Forelimb muscle (tissue), 1 donor: ENCODE results near the gene WNK4. TPM values are rescaled to one million over a fixed set of nuclear protein-coding genes. Genes with fewer than 3 reads are reported as not detected.

ENCODE experiments used
- DNase-seq: peaks from one replicate; pipeline ENCODE4 v3.0.0-alpha.2; 2013; ENCODE audit warnings: low read depth
- polyA plus RNA-seq: library from polyadenylated mRNA; unstranded; fragments of 120-200 nt; gene quantifications from one replicate; pipeline ENCODE4 v1.2.1, GENCODE V29; 2013; ENCODE audit not compliant: insufficient read length

Gene WNK4
- polyA plus RNA-seq, 1 donor: 0.43 TPM

DNA sequence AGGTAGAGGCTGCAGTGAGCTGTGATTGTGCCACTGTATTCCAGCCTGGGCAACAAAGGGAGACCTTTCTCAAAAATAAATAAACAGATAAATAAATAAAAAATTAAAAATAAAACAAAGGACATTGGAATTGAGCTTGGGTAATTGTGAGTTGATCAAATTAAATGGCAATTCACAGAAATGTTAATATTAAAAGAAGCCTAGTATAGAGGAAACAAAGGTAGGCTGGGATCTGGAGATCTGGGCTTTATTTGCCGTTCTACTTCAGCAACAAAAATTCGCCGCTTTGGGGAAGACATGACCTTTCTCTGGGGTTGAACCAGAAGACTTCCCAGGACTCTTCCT lies 7.5 kb upstream of the WNK4 start:
- DNase-seq: no peak

GRCh38 chr17:42773290-42774035 lies 6.9 kb upstream of the WNK4 start, which contains the start of gene VPS25:
VPS25 (plus strand) TSS chr17:42773449; CDS start chr17:42773476, 27 bp downstream.
- no peak for DNase-seq

DNA sequence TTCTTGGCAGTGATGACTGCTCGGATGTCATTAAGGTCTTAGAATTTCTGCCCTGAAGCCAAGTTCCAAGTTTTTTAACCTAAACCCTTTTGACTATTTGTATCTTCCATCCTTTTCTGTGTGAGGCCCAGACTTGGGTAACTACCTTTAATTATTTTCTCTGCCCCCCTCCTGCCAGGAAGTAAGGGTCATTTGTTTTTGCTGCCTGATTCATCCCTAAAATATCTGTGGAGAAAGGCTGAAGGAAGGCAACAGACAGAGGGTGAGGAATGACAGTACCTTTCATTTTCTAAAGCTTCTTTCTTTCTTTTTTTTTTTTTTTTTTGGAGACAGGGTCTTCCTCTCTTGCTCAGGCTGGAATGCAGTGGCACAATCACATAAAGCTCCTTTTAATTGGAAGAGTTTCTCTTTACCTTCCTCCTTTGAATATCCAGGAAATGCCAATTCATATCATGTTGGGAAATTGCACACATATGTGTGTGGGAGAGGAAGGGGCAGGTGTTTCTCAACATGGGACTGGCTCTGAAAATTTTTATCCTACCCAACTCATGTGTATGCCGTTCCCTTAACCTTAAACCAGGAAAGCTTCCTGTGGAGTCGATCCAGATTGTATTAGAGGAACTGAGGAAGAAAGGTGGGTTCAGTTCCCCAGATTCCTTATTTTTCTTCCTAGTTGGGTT lies 6.2 kb upstream of the WNK4 start:
- DNase-seq: no peak

- DNase-seq: no peak
Observed at GRCh38 chr17:42775534-42776098, 4.8 kb upstream of the WNK4 start.

DNA sequence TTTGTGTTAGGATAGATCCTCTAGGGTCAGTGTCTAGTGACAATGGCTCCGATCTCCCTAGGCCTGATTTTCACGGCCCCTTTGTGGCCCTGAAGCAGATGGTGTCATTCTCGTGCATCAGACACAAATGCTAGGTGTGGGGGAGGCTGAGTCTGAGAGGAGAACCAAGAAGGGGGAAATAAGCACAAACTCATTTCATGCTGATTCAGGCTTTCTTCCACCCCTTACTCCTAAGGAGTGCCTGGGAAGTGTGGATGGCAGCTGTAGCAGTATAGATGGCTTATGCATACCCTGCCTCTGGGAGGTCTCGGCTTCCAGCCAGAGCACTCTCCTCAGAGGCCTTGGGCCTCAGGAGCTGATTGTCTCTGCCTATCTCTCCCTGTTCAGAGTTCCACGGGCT lies 1.8 kb upstream of the WNK4 start:
- DNase-seq: no peak

DNA sequence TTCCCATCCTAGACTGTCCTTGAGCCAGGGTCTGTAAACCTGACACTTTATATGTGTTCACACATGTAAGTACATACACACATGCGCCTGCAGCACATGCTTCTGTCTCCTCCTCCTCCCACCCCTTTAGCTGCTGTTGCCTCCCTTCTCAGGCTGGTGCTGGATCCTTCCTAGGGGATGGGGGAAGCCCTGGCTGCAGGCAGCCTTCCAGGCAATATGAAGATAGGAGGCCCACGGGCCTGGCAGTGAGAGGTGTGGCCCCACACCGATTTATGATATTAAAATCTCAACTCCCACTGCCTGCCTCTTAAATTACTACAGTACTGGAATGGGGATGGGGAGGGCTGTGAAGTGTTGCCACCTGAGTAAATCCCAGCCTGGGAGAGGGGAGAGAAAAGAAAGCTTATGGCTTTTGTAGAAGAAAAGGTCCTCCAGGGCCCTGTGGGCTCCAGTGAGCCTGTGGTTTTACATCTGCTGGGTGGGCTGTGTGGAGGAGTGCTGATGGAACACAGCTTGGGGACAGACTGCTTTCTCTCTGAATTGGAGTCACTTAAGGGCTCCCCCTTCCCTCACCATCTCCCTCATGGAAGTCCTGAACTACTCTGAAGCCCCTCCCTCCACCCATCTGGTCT lies 990 bp upstream of the WNK4 start:
- DNase-seq: no peak

GRCh38 chr17:42780851-42781638 lies 635 bp downstream of the WNK4 start:
- DNase-seq: no peak

GRCh38 chr17:42781639-42782165 lies 1.3 kb downstream of the WNK4 start:
- no peak for DNase-seq

DNA sequence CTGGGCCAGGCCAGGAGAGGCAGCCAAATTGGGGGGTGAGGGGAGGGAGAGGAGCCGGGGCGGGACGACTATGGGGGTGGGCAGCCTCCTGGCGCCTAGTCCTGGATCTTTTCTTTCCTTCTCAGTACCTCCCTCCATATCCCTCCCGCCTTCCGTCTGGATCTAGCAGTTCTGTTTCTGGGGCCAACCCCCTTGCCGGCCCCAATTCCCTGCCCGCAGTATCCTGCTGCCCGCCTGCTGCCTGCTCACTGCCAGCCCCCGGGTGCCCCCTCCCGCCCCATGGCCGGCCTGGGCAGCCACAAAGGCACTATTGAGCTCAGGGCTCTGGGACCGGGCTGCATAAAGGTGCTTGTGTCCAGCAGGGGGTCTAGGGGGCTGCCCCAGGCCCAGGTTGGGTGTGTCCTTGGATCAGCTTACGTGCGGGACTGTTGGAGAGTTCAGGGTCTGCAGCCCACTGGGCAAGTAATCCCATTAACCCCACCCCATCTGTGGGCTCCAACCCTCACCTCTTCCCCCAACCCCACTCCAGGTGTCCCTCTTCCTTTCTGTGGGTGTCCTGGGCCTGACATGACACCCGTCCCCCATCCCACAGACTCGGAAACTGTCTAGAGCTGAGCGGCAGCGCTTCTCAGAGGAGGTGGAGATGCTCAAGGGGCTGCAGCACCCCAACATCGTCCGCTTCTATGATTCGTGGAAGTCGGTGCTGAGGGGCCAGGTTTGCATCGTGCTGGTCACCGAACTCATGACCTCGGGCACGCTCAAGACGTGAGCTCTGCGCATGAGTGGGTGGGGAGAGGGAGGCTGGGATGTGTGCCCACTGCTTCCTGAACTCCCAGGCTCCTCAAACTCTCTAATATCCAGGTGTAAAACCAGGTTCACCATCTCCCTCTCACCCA lies 2.0 kb downstream of the WNK4 start:
- DNase-seq: no peak

- DNase-seq: no peak
Observed at GRCh38 chr17:42783062-42783790, 2.8 kb downstream of the WNK4 start.

DNA sequence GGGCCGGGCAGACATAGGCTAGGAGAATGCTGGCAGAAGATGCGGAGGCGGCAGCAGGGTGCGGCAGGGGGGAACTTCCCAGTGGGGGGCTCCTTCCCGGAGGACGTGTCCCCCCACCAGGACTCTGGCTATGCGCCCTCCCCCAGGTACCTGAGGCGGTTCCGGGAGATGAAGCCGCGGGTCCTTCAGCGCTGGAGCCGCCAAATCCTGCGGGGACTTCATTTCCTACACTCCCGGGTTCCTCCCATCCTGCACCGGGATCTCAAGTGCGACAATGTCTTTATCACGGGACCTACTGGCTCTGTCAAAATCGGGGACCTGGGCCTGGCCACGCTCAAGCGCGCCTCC lies 3.4 kb downstream of the WNK4 start:
- DNase-seq: no peak

GRCh38 chr17:42784409-42784808 lies 4.0 kb downstream of the WNK4 start:
- no peak for DNase-seq

GRCh38 chr17:42784811-42785592 lies 4.6 kb downstream of the WNK4 start:
- no peak for DNase-seq

DNA sequence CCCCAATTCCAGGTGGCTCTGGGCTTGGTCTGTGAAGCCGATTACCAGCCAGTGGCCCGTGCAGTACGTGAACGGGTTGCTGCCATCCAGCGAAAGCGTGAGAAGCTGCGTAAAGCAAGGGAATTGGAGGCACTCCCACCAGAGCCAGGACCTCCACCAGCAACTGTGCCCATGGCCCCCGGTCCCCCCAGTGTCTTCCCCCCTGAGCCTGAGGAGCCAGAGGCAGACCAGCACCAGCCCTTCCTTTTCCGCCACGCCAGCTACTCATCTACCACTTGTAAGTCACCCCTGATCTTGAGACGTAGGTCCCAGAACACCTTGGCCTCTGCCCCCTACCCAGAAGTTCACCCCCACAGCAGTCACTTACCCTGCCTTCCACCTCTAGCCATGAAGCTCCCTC lies 6.9 kb downstream of the WNK4 start:
- no peak for DNase-seq

- DNase-seq: no peak
Observed at GRCh38 chr17:42791948-42792347, 11.5 kb downstream of the WNK4 start.

DNA sequence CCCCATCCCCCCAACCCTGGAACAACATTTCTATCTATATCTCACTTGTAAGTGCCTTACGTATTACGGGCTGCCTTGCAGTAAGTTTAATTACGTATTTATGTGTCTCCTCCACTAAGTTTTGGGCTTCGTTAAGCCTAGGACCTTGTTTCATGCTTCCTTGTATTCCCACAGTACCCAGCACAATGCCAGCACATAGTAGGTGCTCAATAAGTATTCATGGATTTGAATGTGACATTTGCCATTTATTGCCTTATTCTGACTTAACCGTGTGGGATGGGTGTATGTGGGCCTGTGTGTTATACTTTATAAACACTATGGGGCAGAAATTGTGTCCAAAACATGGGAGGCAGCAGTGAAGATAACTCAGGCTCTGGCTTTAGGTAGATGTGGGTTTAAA lies 12.1 kb downstream of the WNK4 start:
- DNase-seq: no peak

DNA sequence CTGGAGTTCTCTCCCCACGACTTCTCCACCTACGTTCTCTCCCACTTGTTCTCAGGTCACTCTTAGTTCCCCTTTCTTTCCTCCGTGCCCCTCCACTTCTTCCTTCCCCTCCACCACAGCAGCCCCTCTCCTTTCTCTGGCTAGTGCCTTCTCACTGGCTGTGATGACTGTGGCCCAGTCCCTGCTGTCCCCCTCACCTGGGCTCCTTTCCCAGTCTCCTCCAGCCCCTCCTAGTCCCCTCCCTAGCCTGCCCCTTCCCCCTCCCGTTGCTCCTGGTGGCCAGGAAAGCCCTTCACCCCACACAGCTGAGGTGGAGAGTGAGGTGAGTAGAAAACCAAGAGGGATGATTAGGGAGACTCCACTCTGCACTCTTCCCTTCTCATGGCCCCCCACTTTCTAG lies 14.7 kb downstream of the WNK4 start:
- DNase-seq: no peak

- DNase-seq: no peak
Observed at GRCh38 chr17:42795465-42795864, 15.1 kb downstream of the WNK4 start.

GRCh38 chr17:42796066-42796758 lies 15.8 kb downstream of the WNK4 start:
- no peak for DNase-seq
